ENCODE measurements around the gene HIPK3.

Gene HIPK3

GRCh38 chr11:33394431-33395109 lies 137.4 kb downstream of the HIPK3 start:
- no peak for ATAC-seq

GRCh38 chr11:33396361-33396760 lies 139.2 kb downstream of the HIPK3 start:
- no peak for ATAC-seq

GRCh38 chr11:33399421-33399820 lies 142.2 kb downstream of the HIPK3 start:
- no peak for ATAC-seq

- ATAC-seq: no peak
These were observed 144.9 kb downstream of the HIPK3 start for GRCh38 chr11:33402066-33402465.

GRCh38 chr11:33403344-33403743 lies 146.2 kb downstream of the HIPK3 start:
- no peak for ATAC-seq

GRCh38 chr11:33405834-33406602 lies 148.8 kb downstream of the HIPK3 start:
- ATAC-seq: no peak

Measured in activated CD4-positive, CD25-positive, alpha-beta regulatory T cell treated with anti-CD3 and anti-CD28 coated beads, Interleukin-2, amount 50 U/mL, for 24 hours (primary cell).